ENCODE results near the gene CD2BP2.
A peak's percentile ranks its signal among the peaks of the same experiment; 100 is the strongest.
"Not testable (repeated sequence)": the region's sequence is repeated elsewhere in the genome, so short reads cannot be mapped to it uniquely, and the experiment has no call there.

Gene CD2BP2

DNA sequence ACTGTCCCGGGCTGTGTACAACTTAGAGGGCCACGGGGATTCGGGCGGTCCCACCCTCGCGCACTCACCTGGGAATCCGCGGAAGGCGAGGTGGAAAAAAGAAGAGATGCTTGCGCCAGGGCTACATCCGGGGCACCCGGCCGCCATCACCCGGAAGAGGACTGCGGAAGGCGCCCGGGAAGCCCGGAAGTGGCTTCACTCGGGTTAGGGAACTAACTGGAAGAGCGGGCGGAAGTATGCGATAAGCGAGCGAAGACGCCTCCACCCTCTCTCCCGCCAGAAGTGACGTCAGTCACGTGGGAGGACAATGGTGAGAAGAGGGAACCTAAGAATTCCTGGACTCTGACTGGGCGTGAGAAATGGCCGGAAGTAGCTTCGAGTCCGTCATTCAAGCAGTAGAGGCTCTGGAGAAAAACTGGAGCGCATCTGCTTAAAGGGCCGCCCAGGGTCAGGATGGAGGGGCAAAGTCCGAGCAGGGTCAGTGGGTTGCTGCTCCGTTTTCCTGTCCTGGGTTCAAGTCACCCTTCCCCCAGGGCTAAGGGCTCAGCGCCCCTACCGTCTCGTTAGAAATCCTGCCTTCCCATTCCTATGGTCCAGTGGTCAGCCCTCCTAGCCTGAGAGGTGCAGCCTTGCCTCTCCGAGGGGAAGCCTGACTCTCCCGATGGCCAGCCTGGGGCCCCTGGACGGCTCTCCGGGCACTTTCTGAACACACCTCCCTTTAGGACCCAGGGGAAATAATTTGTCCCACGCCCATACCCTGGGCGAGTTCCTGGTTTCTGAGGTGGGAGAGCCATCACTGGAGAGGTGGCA, at the start of gene CD2BP2:
Gene CD2BP2, minus strand, starts transcription at position 165 of the 810 bp plus-strand sequence. CDS start 627 bp downstream, outside the sequence.
- DNase-seq = peak; percentile 100

DNA sequence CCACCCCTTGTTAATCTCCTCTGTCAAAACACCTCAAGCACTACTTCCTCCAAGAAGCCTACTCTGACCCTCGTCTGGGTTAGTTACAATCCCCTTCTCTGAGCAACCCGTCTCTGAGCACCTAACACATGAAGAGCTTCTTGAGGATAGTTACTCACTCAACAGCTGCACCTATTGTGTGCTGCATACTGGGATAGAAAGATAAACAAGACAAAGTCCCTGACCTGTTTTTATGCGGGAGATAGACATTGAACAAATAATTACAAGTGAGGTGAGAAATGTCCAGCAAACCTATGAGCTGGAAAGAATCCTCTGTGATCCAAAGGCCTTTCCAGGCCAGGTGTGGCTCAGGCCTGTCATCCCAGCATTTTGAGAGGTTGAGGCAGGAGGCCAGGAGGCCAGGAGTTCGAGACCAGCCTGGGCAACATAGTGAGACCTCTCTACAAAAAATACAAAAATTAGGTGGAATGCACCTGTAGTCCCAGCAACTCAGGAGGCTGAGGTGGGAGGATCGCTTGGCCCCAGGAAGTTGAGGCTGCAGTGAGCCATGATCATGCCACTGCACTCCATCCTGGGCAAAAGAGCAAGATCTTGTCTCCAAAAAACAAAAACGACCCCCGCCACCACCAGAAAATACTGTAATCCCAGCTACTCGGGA, 46.8 kb upstream of the CD2BP2 start:
- DNase-seq = no peak

DNA sequence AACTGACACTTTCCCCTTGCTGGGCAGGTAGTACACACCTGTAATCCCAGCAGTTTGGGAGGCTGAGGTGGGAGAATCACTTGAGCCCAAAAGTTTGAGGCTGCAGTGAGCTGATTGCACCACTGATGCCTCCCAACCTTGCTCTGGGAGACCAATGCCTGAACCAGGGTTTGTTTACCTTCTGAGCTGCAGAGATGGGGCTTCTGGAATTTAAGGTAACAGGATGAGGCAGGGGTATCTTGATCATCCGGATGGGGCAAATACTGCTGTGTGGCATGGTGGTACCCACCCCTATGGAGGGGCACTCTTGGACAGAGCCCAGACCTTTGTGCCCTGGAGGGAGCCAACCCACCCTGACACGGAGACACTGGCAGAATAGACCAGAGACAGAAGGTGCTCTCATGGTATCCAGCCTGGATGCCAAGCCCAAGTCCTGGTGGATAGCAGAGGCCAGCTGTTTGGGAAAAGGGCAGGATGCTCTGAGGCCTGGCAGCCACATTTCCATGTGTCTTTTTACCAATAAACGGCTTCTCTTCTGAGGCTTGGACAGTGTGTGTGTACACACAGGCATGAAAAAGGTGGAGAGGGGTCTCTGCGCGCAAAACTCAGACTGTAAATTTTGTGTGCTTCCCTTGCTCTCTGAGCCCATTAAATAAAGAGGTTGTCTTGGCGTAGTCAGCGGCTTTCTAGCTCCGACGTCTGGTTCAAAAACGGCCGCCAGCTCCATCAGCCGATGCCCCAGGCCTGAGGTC, 44.5 kb upstream of the CD2BP2 start:
- no peak for DNase-seq

DNA sequence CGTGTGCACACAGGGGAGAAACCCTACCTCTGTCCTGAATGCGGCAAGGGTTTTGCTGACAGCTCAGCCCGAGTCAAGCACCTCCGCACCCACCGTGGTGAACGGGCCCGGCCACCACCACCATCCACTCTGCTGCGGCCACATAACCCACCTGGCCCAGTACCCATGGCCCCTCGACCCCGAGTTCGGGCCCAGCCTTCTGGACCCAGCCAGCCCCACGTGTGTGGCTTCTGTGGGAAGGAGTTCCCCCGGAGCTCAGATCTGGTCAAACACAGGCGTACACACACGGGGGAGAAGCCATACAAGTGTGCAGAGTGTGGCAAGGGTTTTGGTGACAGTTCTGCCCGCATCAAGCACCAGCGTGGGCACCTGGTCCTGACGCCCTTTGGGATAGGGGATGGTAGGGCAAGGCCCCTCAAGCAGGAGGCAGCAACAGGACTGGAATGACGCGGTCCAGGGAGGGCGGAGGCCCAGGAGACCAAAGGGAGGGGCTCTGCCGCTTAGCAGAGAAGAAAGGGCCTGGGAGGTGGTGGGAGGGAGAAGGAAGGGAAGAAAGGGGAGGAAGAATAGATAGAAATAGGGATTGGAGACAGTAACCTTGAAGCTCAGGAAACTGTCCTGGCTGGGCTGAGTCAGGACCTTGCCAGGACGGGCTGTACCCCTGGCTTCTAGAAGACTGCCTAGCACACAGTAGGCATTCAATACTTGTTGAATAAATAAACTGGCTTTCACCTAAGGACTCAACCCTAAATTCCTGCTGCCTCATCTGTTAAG, 43.7 kb upstream of the CD2BP2 start:
- DNase-seq = no peak

DNA sequence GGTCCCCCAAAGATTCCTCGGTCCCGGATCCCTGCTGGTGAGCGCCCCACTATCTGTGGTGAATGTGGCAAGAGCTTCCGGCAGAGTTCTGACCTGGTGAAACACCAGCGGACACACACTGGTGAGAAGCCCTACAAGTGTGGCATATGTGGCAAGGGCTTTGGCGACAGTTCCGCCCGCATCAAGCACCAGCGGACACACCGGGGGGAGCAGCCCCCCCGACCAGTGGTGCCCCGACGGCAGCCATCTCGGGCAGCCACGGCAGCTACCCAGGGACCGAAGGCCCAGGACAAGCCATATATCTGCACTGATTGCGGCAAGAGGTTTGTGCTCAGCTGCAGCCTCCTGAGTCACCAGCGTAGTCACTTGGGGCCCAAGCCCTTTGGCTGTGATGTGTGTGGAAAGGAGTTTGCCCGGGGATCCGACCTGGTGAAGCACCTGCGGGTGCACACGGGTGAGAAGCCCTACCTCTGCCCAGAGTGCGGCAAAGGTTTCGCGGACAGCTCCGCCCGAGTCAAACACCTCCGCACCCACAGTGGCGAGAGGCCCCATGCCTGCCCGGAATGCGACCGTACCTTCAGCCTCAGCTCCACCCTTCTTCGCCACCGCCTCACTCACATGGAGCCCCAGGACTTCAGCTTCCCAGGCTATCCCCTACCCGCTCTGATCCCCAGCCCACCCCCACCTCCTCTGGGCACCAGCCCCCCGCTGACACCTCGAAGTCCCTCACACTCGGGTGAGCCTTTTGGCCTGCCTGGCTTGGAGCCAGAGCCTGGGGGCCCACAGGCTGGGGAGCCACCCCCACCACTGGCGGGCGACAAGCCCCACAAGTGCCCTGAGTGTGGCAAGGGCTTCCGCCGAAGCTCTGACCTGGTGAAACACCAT, 42.9 kb upstream of the CD2BP2 start:
- DNase-seq = no peak

DNA sequence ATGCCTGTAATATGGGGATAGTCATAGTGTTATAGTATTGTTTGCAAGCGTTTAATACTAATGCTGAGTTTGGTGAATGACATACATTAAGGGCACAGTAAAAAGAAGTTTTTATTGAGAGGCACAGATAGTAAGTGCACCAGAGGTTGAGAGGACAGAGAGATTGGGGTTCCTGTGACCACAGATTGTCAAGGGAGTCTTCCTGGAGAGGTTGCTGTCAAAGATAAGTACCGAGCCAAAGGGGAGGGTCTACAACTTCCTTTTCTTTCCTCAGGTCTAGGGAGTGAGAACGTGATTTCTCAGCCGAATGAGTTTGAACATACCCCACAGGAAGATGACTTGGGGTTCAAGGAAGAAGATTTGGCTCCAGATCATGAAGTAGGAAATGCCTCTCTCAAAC, 41.9 kb upstream of the CD2BP2 start:
- DNase-seq = no peak

DNA sequence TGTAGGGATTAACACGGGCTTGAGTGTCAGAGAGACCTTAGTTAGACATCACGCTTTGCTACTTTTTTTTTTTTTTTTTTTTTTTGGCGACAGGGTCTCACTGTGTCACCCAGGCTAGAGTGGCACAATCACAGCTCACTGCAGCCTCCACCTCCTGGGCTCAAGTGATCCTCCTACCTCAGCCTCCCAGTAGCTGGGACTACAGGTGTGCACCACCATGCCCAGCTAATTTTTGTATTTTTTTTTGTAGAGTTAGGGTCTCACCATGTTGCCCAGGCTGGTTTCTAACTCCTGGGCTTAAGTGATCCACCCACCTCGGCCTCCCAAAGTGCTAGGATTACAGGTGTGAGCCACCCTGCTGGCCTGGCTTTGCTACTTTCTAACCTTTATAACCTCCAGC, 41.5 kb upstream of the CD2BP2 start:
- DNase-seq = not testable (repeated sequence)

DNA sequence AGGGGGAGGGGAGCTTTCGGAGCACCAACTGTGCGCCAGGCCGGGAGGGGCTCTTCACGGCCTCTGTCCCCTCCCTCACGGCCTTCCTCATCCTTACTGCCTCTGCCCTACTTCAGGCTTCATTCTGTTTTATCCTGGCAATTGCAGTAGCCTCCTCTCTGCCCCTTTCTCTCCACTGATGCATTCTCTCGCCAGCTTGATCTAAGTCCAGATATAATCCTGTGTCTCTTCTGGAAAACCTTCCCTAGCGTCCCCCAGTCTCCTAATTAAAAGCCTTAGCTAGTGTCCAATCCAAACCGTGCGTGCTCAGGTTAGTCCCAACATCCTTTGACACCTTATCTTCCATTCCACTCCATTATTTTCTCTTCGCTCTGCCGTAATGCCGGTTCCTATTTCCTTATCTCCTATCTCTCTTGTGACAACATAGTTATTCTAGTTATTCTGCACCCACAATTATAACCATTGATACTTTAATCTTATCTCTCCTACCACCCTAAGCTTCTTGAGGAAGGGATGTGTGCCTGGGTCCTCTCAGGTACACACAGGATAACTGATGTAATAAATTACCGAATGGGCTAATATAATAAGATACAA, 41.0 kb upstream of the CD2BP2 start:
- DNase-seq = peak; percentile 20

DNA sequence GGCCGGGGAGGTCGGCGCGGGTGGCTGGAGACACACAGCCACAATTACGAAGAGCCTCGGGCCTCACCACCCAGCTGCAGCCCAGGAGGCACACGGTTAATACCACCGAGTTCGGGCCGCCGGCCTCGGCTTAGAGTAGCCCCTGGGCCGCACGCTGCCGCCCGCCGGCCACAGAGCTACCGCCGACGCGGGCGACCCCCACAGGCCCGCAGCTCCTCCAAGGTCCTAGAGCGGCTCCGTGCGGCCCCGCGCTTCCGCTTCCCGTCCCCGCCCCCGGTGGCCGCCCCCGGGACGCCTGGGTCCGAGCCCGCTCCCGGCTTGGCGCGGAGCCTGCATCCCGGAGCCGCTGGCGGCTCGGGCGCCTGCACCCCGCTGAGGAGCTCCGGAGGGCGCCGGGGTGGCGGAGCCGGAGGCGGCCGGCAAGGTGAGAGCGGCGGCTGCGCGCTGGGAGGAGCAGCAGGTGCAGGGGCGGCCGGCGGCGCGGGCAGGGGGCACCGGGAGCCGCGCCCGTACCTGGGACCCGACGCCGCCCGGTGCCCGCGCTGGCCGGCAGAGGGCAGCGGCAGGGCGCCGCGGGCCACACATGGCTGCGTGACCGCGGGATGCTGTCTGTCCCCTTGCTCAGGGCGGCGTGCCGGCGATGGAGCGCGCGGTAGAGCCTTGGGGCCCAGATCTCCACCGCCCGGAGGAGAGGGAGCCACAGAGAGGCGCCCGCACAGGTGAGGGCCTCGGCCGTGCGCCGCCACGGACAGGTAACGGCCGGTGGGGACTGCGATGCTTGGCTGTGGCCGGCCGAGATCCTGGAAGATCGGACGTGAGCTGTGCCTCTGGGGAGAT, 40.3 kb upstream of the CD2BP2 start, which contains the start of gene ZNF48:
Gene ZNF48, plus strand, starts transcription at position 266 of the 837 bp plus-strand sequence. Its CDS starts 375 bp downstream, at position 641.
- peak; percentile 85 for DNase-seq

DNA sequence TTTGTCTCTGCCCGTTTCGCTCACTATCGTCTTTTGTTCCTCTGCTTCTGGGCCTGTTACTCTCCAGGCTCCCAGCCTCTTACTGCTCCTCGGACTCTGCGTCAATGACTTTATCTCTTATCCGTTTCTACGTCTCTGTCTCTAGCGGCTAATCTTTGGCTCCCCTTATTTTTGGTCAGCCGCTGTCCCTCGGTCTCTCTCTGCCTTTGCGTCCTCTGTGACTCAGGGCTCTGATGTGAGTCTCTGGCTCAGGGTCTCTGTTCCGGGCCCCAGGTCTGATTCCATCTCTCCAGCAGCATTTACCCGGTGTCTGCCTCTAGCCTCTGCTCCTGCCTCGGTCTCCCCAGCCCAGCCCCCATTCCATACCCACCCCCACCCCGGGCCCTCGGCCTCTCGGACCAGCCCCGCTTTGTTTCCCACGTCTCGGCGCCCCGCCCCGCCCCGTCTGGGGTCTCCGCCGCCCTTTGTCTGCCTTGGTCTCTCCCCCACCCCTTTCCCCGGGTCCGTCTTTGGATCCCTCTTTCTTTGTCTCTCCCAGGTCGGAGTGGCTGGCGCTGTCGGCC, 39.6 kb upstream of the CD2BP2 start:
- DNase-seq = peak; percentile 32

DNA sequence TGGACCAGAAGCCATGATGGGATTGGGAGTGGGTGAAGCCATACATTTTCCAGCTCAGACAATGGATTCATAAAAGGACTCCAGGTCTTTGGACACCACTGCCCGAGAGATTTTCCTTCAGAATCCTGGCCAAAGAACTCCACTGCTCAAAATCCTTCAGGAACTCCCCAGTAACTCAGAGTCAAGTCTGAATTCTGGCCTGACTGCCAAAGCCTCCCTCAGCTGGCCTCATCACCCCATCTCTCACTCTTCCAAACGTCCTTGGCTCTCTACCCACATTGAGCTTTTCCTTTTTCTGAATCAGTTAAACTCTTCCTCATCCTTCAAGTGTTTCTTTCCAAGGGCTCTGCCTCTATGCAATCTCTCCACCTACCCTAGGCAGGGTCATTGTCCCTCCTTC, 28.4 kb upstream of the CD2BP2 start:
- no peak for DNase-seq

DNA sequence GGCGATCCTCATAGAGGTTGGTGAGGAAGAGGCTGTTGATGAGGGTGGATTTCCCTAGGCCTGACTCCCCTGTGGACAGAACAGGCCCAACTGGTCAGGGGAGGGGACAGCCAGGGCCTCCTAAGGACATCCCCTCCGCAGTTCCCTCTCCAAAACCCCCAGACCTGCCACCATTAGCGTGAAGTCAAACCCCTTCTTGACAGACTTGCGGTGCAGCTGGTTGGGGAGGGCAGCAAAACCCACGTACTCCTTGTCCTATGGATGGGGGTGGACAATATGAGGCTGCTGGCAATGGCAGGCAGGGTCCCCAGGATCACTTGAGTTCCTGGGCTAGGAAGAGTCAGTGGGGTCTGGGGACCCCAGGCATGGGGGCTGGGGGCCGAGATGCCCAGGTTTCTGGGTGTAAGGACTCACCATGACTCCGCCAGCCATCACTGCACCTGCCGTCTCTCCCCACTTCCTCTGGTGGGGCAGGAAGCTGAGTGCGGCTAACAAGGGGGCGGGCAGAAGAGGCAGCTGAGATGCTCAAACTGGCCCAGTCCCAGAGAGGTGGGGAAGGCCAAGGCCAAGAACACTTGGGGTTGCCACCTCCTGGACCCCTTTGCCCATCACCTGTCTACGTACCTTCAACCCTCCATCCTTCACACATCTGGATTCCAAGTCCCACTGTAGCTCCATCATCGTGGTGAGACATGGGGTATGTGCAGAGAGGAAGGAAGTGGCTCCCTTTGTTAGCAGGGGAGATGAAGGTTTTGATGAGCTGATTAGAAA, 27.2 kb upstream of the CD2BP2 start, which contains the start of gene SEPTIN1:
Gene SEPTIN1, minus strand, starts transcription at position 451 of the 771 bp plus-strand sequence. Its CDS starts 19 bp downstream, at position 432.
- no peak for DNase-seq

DNA sequence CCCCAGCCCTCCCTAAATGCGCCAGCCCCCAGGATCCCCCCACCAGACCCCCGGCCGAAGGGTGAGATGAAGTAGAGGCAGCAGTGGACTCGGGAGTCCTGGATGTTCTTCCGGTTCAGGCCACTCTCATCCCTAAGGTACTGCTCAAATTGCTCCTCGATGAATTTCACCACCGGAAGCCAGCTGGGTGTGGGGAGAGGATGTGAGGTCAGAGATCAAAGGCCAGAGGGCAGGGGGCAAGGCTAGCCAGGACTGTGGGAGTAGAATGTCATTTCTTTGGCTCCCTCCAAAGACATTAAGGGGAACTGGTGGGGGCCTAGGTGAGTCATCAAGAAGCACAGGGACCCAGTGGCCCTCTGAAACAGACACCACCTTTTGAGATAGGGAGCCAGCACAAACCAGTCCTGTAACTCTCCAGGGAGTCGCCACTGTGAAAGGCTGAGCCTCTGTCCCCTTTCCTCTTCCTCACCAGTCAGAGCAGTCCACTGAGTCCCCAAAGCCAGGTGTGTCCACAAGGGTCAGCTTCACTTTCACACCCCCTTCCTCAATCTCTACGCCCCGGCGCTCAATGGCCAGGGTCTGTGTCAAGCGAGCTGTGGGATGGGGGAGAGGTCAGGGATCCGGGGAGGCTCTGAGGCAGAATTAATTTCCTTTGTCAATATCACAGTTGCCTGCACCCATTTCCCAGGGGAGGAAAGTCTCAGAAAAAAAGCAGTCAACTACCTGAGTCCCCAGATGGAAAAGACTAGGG, 26.4 kb upstream of the CD2BP2 start:
- DNase-seq = no peak

DNA sequence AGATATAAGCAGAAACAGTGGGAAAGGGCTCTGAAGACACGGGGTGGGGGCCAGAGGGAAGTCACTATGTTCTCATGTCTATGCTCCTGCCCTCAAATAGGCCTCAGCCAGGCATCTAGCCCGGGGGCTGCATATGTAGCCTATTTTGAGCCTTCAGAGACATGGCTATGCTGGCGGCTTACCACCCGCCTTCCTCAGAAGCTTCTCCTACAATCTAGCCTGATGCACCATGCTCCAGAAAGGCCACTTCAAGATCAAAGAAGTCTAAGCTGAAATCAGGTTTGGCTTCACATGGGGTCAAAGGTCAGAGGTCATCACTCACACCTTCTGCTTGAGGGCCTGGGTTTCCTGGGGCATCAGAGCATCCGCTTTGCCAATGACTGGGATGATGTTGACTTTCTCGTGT, 25.7 kb upstream of the CD2BP2 start:
- DNase-seq = no peak

DNA sequence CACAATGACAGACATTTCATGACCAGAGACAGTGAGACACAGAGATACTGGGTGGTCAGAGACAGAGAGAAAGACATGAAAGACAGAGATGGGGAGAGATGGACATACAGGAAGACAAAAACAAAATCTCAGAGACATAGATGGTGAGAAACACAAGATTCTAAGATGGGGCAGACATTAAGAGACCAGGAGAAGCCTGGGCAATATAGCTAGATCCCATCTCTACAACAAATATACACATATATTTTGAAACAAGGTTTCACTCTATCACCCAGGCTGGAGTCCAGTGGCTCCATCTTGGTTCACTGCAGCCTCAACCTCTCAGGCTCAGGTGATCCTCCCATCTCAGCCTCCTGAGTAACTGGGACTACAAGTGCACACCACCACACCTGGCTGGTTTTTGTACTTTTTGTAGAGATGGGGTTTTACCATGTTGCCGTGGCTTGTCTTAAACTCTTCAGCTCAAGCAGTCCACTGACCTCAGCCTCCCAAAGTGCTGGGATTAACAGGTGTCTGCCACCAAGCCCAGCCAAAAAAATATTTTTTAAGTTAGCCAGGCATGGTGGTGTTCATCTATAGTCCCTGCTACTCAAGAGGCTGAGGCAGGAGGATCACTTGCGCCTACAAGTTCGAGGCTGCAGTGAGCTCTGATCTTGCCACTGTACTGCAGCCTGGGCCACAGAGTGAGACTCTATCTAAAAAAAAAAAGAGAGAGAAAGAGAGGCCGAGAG, 25.1 kb upstream of the CD2BP2 start:
- no peak for DNase-seq

DNA sequence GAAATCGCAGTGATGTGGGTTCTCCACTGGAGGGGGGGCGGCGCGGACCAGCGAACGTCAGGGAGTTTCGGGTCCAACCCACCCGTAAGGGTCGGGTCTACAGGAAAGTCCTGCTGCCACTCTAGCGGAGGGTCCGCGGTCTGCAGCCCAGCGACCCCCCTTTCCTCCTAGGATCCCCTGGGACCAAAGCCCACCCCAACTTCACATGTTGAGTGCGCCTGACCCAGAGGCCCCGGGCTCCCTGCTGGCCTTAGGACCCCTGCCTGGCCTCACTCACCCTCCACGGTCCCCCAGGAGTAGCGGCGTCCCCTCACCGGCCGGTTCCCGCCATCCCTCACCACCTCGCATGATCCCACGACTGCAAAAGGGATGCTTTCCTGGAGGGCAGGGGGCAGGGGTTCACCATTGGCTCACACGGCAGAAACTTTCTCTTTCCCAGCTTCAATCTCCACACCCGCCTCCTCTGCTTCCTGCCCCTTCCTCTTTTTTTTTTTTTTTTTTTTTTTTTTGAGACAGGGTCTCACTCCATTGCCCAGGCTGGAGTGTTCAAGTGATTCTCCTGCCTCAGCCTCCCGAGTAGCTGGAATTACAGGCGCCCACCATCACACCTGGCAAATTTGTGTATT, 24.2 kb upstream of the CD2BP2 start:
- no peak for DNase-seq
